ENCODE data around the gene MTX1. TPM values are rescaled to one million over a fixed set of nuclear protein-coding genes. Genes with fewer than 3 reads are reported as not detected.

MTX1 gene
- total RNA-seq, 2 donors from 2014 or later, result 19.7 to 25.5 TPM

Other genes with a start within 250 kb of the MTX1 start
- 10 to 100 TPM; 15.3 to 15.8 TPM for gene PYGO2, start 246.9 kb upstream of the MTX1 start, total RNA-seq
- 100 to 1,000 TPM in 1 of 2 donors, 10 to 100 TPM in 1; 88.7 to 102 TPM for gene SHC1, start 237.9 kb upstream of the MTX1 start, total RNA-seq
- gene CKS1B, start 234.0 kb upstream of the MTX1 start, total RNA-seq, result 10 to 100 TPM; 26.9 to 33.8 TPM
- 10 to 100 TPM; 25.9 to 30.8 TPM for gene FLAD1, start 225.4 kb upstream of the MTX1 start, total RNA-seq
- not detected for gene LENEP, start 215.1 kb upstream of the MTX1 start, total RNA-seq
- 10 to 100 TPM; 49.6 to 52.6 TPM for gene ZBTB7B, start 205.9 kb upstream of the MTX1 start, total RNA-seq
- gene DCST2, start 174.9 kb upstream of the MTX1 start, total RNA-seq, result under 1 TPM in 1 of 2 donors, not detected in 1; 0.59 TPM
- gene DCST1, start 174.9 kb upstream of the MTX1 start, total RNA-seq, result not detected
- 100 to 1,000 TPM; 108 to 142 TPM for gene ADAM15, start 157.4 kb upstream of the MTX1 start, total RNA-seq
- 1 to 10 TPM; 2.5 to 2.7 TPM for gene EFNA4, start 145.0 kb upstream of the MTX1 start, total RNA-seq
- gene EFNA3, start 129.9 kb upstream of the MTX1 start, total RNA-seq, result 1 to 10 TPM; 1.1 to 1.4 TPM
- 10 to 100 TPM; 33.3 to 39.1 TPM for gene EFNA1, start 80.8 kb upstream of the MTX1 start, total RNA-seq
- gene SLC50A1, start 72.8 kb upstream of the MTX1 start, total RNA-seq, result 10 to 100 TPM; 12.2 to 13.0 TPM
- gene DPM3, start 68.2 kb upstream of the MTX1 start, total RNA-seq, result 10 to 100 TPM; 65.8 to 78.6 TPM
- 100 to 1,000 TPM; 143 to 156 TPM for gene KRTCAP2, start 35.4 kb upstream of the MTX1 start, total RNA-seq
- gene TRIM46, start 34.8 kb upstream of the MTX1 start, total RNA-seq, result under 1 TPM; 0.15 to 0.21 TPM
- 10 to 100 TPM; 17.9 to 18.6 TPM for gene THBS3, start 798 bp upstream of the MTX1 start, total RNA-seq
- gene ENTREP3, start 46.8 kb downstream of the MTX1 start, total RNA-seq, result 10 to 100 TPM; 16.1 to 18.7 TPM
- 10 to 100 TPM; 53.6 to 66.4 TPM for gene SCAMP3, start 53.7 kb downstream of the MTX1 start, total RNA-seq
- 10 to 100 TPM; 19.7 to 23.8 TPM for gene CLK2, start 64.8 kb downstream of the MTX1 start, total RNA-seq
- 1 to 10 TPM in 1 of 2 donors, under 1 TPM in 1; 0.76 to 1.6 TPM for gene HCN3, start 68.8 kb downstream of the MTX1 start, total RNA-seq
- gene PKLR, start 92.7 kb downstream of the MTX1 start, total RNA-seq, result not detected
- gene FDPS, start 100.2 kb downstream of the MTX1 start, total RNA-seq, result 100 to 1,000 TPM in 1 of 2 donors, 10 to 100 TPM in 1; 92.9 to 128 TPM
- gene RUSC1, start 112.2 kb downstream of the MTX1 start, total RNA-seq, result 10 to 100 TPM; 18.7 to 25.3 TPM

Data from left cardiac atrium (tissue), 2 donors.